ENCODE measurements around the gene HOXB4. TPM values are rescaled to one million over a fixed set of nuclear protein-coding genes. Genes with fewer than 3 reads are reported as not detected.

Gene HOXB4
- total RNA-seq, 1 experiment from 2014 or later, result 0.78 TPM

GRCh38 chr17:48592577-48592976 lies 14.4 kb upstream of the HOXB4 start:
- no peak for DNase-seq (ENCODE audit: low spot score)
- in situ Hi-C loops (cut with HindIII; ENCODE audit: low sequenced_read_pairs), result no loop called here

- no peak for DNase-seq (ENCODE audit: low spot score)
- in situ Hi-C loops (cut with HindIII; ENCODE audit: low sequenced_read_pairs), result no loop called here
Measured at GRCh38 chr17:48592057-48592514, 13.9 kb upstream of the HOXB4 start.

GRCh38 chr17:48591255-48592056 lies 13.3 kb upstream of the HOXB4 start:
- DNase-seq (ENCODE audit: low spot score), result no peak
- in situ Hi-C loops (cut with HindIII; ENCODE audit: low sequenced_read_pairs), result no loop called here

- in situ Hi-C loops (cut with HindIII; ENCODE audit: low sequenced_read_pairs), result no loop called here
- DNase-seq (ENCODE audit: low spot score), result no peak
Measured at GRCh38 chr17:48590607-48591161, 12.5 kb upstream of the HOXB4 start.

- DNase-seq (ENCODE audit: low spot score), result no peak
Measured at GRCh38 chr17:48589831-48590606, 11.9 kb upstream of the HOXB4 start, which contains the start of gene HOXB3. HOXB3 (minus strand) TSS chr17:48590241; CDS start chr17:48552474, 37,767 bp downstream.

GRCh38 chr17:48589060-48589830 lies 11.1 kb upstream of the HOXB4 start:
- DNase-seq (ENCODE audit: low spot score), result no peak
- in situ Hi-C loops (cut with HindIII; ENCODE audit: low sequenced_read_pairs), result no loop called here

More at GRCh38 chr17:48589831-48590606, 11.9 kb upstream of the HOXB4 start, which contains the start of gene HOXB3:
- in situ Hi-C loops (cut with HindIII; ENCODE audit: low sequenced_read_pairs), result no loop called here

- DNase-seq (ENCODE audit: low spot score), result no peak
- in situ Hi-C loops (cut with HindIII; ENCODE audit: low sequenced_read_pairs), result no loop called here
Measured at GRCh38 chr17:48588528-48588927, 10.4 kb upstream of the HOXB4 start.

- in situ Hi-C loops (cut with HindIII; ENCODE audit: low sequenced_read_pairs), result no loop called here
- DNase-seq (ENCODE audit: low spot score), result no peak
Measured at GRCh38 chr17:48588074-48588415, 9.9 kb upstream of the HOXB4 start.

GRCh38 chr17:48587276-48588073 lies 9.3 kb upstream of the HOXB4 start:
- DNase-seq (ENCODE audit: low spot score), result no peak
- in situ Hi-C loops (cut with HindIII; ENCODE audit: low sequenced_read_pairs), result no loop called here

- in situ Hi-C loops (cut with HindIII; ENCODE audit: low sequenced_read_pairs), result no loop called here
- DNase-seq (ENCODE audit: low spot score), result no peak
Measured at GRCh38 chr17:48586355-48587258, 8.5 kb upstream of the HOXB4 start.

- DNase-seq (ENCODE audit: low spot score), result no peak
- in situ Hi-C loops (cut with HindIII; ENCODE audit: low sequenced_read_pairs), result no loop called here
Measured at GRCh38 chr17:48584223-48584741, 6.1 kb upstream of the HOXB4 start.

GRCh38 chr17:48583708-48584222 lies 5.6 kb upstream of the HOXB4 start:
- in situ Hi-C loops (cut with HindIII; ENCODE audit: low sequenced_read_pairs), result no loop called here
- no peak for DNase-seq (ENCODE audit: low spot score)

GRCh38 chr17:48582750-48583069 lies 4.6 kb upstream of the HOXB4 start:
- in situ Hi-C loops (cut with HindIII; ENCODE audit: low sequenced_read_pairs), result no loop called here
- no peak for DNase-seq (ENCODE audit: low spot score)

- in situ Hi-C loops (cut with HindIII; ENCODE audit: low sequenced_read_pairs), result no loop called here
- DNase-seq (ENCODE audit: low spot score), result no peak
Measured at GRCh38 chr17:48579760-48580554, 1.8 kb upstream of the HOXB4 start.

- in situ Hi-C loops (cut with HindIII; ENCODE audit: low sequenced_read_pairs), result no loop called here
- no peak for DNase-seq (ENCODE audit: low spot score)
Measured at GRCh38 chr17:48579471-48579759, 1.3 kb upstream of the HOXB4 start.

GRCh38 chr17:48578616-48579470 lies 693 bp upstream of the HOXB4 start:
- DNase-seq (ENCODE audit: low spot score), result no peak
- in situ Hi-C loops (cut with HindIII; ENCODE audit: low sequenced_read_pairs), result no loop called here

All from G401 (cell line).